Measurements from ENCODE around the gene UBXN7.
"Not testable (repeated sequence)": the region's sequence is repeated elsewhere in the genome, so short reads cannot be mapped to it uniquely, and the experiment has no call there.

Gene UBXN7

DNA sequence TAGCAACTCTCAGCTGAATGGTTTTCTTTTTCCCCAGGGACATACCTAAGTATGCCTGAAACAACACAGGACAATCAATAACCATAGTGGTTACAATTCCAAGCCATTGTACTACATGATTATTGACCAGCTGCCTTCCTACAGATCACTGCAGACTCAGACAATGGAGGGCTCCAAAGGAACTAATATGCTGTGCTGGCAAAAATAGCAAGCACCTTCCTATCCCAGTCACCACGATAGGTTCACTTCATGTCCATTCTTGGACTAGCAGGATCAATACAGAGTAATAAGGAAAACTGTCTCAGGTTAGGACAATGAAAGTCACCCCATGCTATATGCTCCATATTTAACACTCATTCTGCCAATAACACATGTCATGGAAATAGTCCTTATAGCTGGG is 76.6 kb downstream of the UBXN7 start:
- no peak overlapping the region for H3K4me3 ChIP-seq (ENCODE audit: control insufficient read depth, low read depth, low read length)
- DNase-seq (ENCODE audit: low read depth): no peak
- TF ChIP-seq, protein P1, sequence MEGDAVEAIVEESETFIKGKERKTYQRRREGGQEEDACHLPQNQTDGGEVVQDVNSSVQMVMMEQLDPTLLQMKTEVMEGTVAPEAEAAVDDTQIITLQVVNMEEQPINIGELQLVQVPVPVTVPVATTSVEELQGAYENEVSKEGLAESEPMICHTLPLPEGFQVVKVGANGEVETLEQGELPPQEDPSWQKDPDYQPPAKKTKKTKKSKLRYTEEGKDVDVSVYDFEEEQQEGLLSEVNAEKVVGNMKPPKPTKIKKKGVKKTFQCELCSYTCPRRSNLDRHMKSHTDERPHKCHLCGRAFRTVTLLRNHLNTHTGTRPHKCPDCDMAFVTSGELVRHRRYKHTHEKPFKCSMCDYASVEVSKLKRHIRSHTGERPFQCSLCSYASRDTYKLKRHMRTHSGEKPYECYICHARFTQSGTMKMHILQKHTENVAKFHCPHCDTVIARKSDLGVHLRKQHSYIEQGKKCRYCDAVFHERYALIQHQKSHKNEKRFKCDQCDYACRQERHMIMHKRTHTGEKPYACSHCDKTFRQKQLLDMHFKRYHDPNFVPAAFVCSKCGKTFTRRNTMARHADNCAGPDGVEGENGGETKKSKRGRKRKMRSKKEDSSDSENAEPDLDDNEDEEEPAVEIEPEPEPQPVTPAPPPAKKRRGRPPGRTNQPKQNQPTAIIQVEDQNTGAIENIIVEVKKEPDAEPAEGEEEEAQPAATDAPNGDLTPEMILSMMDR (IDR thresholded peaks at IDR 0.05; ENCODE audit: control insufficient read depth, insufficient read depth, low read depth, low read length, missing control alignments): no peak

DNA sequence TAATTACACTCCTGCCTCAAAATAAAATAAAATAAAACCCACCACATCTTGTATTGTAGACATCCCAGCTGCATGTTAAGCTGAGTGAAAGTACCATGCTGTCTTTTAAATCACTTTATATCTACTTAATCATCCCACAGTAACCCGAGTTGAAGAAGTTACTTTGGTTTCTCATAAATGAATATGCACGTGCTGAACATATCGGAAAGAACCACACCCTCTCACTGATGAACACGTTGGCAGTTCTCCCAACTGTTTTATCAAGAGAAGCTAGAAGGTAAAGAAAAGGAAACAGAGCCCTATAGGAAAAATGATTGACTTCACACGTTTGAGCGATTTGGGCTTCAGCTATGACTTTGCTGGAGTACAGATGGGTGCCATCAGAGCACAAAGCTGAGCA is 78.1 kb downstream of the UBXN7 start:
- TF ChIP-seq, protein P1 (IDR thresholded peaks at IDR 0.05; ENCODE audit: control insufficient read depth, insufficient read depth, low read depth, low read length, missing control alignments): no peak
- no peak for DNase-seq (ENCODE audit: low read depth)

DNA sequence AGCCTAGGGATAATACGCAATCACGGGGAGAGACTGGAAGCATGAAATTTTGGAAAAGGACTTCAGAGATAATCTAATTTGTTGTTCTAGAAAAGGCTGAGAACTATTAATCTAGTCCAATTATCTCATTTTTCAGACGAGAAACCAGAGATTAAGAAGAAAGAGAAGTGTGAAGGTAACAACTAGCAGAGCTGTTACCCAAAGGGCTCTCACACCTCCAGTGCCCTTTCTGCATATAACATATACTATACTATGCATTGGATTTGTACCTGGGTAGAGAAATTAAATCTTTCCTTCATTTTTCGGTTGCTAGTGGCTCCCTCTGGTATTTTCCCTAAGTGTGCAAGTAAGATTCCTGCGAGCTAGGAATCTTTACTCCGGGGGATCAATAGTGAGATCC is 80.7 kb downstream of the UBXN7 start:
- TF ChIP-seq, protein P1 (IDR thresholded peaks at IDR 0.05; ENCODE audit: control insufficient read depth, insufficient read depth, low read depth, low read length, missing control alignments): no peak
- no peak overlapping the region for H3K4me3 ChIP-seq (ENCODE audit: control insufficient read depth, low read depth, low read length)
- DNase-seq (ENCODE audit: low read depth): no peak

More for the DNA sequence above, 78.1 kb downstream of the UBXN7 start:
- no peak overlapping the region for H3K4me3 ChIP-seq (ENCODE audit: control insufficient read depth, low read depth, low read length)

DNA sequence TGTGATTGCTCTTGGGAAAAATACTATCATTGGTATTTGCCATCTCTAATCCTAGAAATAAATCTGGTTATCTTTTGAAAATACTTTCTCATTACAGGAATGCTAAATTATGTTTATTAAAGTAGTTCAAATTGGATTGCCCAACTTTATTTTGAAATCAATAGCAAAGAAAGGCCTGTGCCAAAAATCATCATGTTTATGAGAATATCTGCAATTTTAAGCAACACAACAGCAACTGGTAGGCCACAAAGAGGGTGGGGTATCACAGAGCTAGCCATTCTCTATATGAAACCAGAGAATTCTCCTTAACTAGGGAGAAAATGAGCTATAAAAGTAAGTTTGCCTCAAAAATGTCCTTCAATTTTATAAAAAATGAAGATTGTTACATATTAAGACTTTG is 82.2 kb downstream of the UBXN7 start:
- DNase-seq (ENCODE audit: low read depth): no peak
- H3K4me3 ChIP-seq (ENCODE audit: control insufficient read depth, low read depth, low read length): no peak overlapping the region
- TF ChIP-seq, protein P1 (IDR thresholded peaks at IDR 0.05; ENCODE audit: control insufficient read depth, insufficient read depth, low read depth, low read length, missing control alignments): no peak

DNA sequence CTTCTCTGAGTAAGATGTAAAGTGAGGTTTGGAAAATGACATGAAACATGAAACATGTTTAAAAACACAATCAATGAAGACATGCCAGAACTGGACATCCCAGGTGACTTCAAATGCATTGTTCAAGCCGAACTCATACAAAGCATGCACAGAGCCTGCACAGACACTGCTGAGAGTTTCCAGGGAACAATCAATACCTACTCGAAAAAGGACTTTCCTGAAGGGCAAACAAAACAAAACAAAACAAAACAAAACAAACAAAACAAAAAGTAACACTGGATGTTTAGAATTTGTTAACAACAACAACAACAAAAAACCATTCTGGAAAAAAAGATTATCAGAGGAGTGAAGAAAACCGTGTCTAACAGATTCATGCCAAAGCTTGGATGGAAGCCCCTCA is 83.5 kb downstream of the UBXN7 start:
- H3K4me3 ChIP-seq (ENCODE audit: control insufficient read depth, low read depth, low read length): no peak overlapping the region
- TF ChIP-seq, protein P1 (IDR thresholded peaks at IDR 0.05; ENCODE audit: control insufficient read depth, insufficient read depth, low read depth, low read length, missing control alignments): no peak
- no peak for DNase-seq (ENCODE audit: low read depth)

DNA sequence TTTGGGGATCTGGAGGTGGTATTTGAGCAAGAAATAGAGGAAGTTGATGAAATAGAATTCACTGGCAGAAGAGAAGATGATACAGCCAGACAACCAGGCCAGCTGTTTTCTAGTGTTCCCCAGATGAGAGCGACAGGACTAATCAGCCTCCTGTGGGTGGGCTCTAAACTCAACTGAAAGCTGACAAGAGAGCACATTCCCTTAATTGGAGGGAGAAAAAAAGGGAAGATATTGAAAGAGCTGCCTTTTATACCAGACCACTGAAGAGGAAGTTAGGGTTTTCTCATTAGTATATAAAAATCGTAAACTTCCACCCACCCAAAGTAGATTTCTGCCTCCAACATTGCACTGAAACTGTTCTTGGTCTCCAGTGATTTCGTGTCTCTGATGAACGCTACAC is 87.6 kb downstream of the UBXN7 start:
- no peak overlapping the region for H3K4me3 ChIP-seq (ENCODE audit: control insufficient read depth, low read depth, low read length)
- DNase-seq (ENCODE audit: low read depth): no peak
- TF ChIP-seq, protein P1 (IDR thresholded peaks at IDR 0.05; ENCODE audit: control insufficient read depth, insufficient read depth, low read depth, low read length, missing control alignments): no peak

DNA sequence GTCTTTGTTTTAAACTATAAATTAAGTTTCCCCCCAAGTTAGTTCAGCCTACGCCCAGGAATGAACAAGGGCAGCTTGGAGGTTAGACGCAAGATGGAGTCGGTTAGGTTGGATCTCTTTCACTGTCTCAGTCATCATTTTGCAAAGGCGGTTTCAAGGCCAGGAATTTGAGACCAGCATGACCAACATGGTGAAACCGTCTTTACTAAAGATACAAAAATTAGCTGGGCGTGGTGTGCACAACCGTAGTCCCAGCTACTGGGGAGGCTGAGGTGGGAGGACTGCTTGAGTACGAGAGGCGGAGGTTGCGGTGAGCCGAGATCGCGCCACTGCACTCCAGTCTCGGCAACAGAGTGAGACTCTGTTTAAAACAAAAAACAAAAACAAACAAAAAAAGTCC is 88.3 kb downstream of the UBXN7 start:
- H3K4me3 ChIP-seq (ENCODE audit: control insufficient read depth, low read depth, low read length); DNase-seq (ENCODE audit: low read depth): not testable (repeated sequence)

Data from AG09309 (cell line).